Endodermal cell (in vitro differentiated cells): ENCODE data around the gene METTL24. TPM values are rescaled to one million over a fixed set of nuclear protein-coding genes. Genes with fewer than 3 reads are reported as not detected.

Experiments
- DNase-seq: peaks from one replicate; pipeline ENCODE4 v3.0.0-alpha.2; 2017
- H3K27ac ChIP-seq: 2 replicates; pipeline ENCODE4 v1.5.1; 2013; ENCODE audit warnings: mild to moderate bottlenecking, low read depth, low read length, moderate library complexity
- H3K27me3 ChIP-seq: 2 replicates; pipeline ENCODE4 v1.6.1; 2013; ENCODE audit warnings: mild to moderate bottlenecking, low read length, moderate library complexity; ENCODE audit not compliant: insufficient read depth, control insufficient read depth, poor library complexity, severe bottlenecking
- H3K36me3 ChIP-seq: 2 replicates; pipeline ENCODE4 v1.7.0; 2013; ENCODE audit warnings: mild to moderate bottlenecking, low read length, moderate library complexity; ENCODE audit not compliant: control insufficient read depth, insufficient read depth
- H3K4me1 ChIP-seq: one replicate; pipeline ENCODE4 v1.7.0; 2013; ENCODE audit warnings: low read length; ENCODE audit not compliant: control insufficient read depth, insufficient read depth
- H3K4me3 ChIP-seq: 2 replicates; pipeline ENCODE4 v1.5.1; 2013; ENCODE audit warnings: mild to moderate bottlenecking, low read length, moderate library complexity
- H3K9ac ChIP-seq: 2 replicates; pipeline ENCODE4 v1.6.1; 2013; ENCODE audit warnings: mild to moderate bottlenecking, low read length, moderate library complexity; ENCODE audit not compliant: poor library complexity, severe bottlenecking; ENCODE audit errors: extremely low read depth
- H3K9me3 ChIP-seq: 2 replicates; pipeline ENCODE4 v1.6.1; 2013; ENCODE audit warnings: mild to moderate bottlenecking, low read length, moderate library complexity; ENCODE audit not compliant: control insufficient read depth
- H3K27ac Mint-ChIP-seq: 2 replicates; pipeline ENCODE4 v1.8.0; 2020; ENCODE audit warnings: mixed read lengths
- H3K27me3 Mint-ChIP-seq: 2 replicates; pipeline ENCODE4 v1.8.0; 2021; ENCODE audit warnings: mild to moderate bottlenecking, mixed read lengths; ENCODE audit not compliant: insufficient read depth
- H3K36me3 Mint-ChIP-seq: 2 replicates; pipeline ENCODE4 v1.8.0; 2020; ENCODE audit warnings: low read depth, mixed read lengths
- H3K4me1 Mint-ChIP-seq: 2 replicates; pipeline ENCODE4 v1.8.0; 2020; ENCODE audit warnings: mixed read lengths
- H3K4me3 Mint-ChIP-seq: 2 replicates; pipeline ENCODE4 v1.8.0; 2020; ENCODE audit warnings: mild to moderate bottlenecking, moderate library complexity, mixed read lengths
- H3K9me3 Mint-ChIP-seq: 2 replicates; pipeline ENCODE4 v1.8.0; 2020; ENCODE audit warnings: mild to moderate bottlenecking, mixed read lengths
- WGBS, 2 experiments: methylation state at CpG; one replicate each; pipeline versions ENCODE4 v1.1.5 to v1.1.7; 2013; ENCODE audit warnings: missing lambda C conversion rate in 2 of 2, mixed read lengths in 1 of 2; ENCODE audit not compliant: insufficient coverage in 1 of 2, insufficient read length in 1 of 2; 5-methylcytosine and 5-hydroxymethylcytosine counted together
- total RNA-seq, 2 donors: library from RNA; stranded (reverse); fragmentation: NEBNext Ultra II Directional in 1 of 2; extraction: Animal tissue kit (Norgen Biotek cat#: 25700) in 1 of 2; gene quantifications; 2 replicates in 1 of 2; 3 replicates in 1 of 2; pipeline ENCODE4 v1.2.1, GENCODE V29; 2021
- TF ChIP-seq, protein P1 (sequence below): fragments of 200-600 bp; sonication (generic); conservative IDR thresholded peaks from 2 replicates; pipeline ENCODE4 v1.5.0; 2021; ENCODE audit warnings: antibody characterized with exemption, mild to moderate bottlenecking

The METTL24 gene
- total RNA-seq, 2 donors from 2014 or later, result 0.24 to 1.3 TPM

DNA sequence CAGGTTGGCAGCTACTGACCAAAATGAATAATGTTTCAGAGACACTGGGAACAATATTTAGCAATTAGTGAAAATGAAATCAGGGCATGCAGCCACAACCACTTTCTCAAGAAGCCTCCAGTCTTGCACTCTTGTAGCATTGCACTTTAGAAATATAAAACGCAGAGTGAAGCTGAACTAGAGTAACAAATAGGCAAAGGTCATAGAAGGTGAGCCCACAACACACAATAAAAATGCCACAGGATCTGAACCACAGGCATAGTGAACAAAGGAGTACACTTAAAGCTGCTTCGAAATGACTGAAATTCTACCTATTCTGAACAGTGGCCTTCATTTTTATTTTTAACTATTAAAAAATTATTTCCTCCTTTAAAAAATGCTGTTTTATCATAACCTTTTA, 32.3 kb upstream of the METTL24 start:
- Mint-ChIP-seq H3K27me3 (no peaks in the 10 kb centered on the region), H3K36me3 (no peaks in the 10 kb centered on the region), H3K9me3 (no peaks in the 10 kb centered on the region), H3K4me1 (peaks cover 16% of the 10 kb centered on the region), H3K4me3 (no peak overlapping the region), H3K27ac (no peak overlapping the region)
- no peak overlapping the region for H3K4me3 ChIP-seq
- peaks cover 13% of the 10 kb centered on the region for H3K4me1 ChIP-seq
- no peaks in the 10 kb centered on the region for H3K9me3 ChIP-seq
- no peak for DNase-seq
- H3K27ac ChIP-seq, result no peak overlapping the region
- H3K9ac ChIP-seq, result no peak overlapping the region
- no peaks in the 10 kb centered on the region for H3K27me3 ChIP-seq
- TF ChIP-seq, protein P1, sequence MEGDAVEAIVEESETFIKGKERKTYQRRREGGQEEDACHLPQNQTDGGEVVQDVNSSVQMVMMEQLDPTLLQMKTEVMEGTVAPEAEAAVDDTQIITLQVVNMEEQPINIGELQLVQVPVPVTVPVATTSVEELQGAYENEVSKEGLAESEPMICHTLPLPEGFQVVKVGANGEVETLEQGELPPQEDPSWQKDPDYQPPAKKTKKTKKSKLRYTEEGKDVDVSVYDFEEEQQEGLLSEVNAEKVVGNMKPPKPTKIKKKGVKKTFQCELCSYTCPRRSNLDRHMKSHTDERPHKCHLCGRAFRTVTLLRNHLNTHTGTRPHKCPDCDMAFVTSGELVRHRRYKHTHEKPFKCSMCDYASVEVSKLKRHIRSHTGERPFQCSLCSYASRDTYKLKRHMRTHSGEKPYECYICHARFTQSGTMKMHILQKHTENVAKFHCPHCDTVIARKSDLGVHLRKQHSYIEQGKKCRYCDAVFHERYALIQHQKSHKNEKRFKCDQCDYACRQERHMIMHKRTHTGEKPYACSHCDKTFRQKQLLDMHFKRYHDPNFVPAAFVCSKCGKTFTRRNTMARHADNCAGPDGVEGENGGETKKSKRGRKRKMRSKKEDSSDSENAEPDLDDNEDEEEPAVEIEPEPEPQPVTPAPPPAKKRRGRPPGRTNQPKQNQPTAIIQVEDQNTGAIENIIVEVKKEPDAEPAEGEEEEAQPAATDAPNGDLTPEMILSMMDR, result no peak
- 81% methylated on average over 2 of the region's 2 CpGs; no CpG with 5 or more reads in 1 of the 2 experiments for WGBS, 2 experiments
- H3K36me3 ChIP-seq, result no peaks in the 10 kb centered on the region

DNA sequence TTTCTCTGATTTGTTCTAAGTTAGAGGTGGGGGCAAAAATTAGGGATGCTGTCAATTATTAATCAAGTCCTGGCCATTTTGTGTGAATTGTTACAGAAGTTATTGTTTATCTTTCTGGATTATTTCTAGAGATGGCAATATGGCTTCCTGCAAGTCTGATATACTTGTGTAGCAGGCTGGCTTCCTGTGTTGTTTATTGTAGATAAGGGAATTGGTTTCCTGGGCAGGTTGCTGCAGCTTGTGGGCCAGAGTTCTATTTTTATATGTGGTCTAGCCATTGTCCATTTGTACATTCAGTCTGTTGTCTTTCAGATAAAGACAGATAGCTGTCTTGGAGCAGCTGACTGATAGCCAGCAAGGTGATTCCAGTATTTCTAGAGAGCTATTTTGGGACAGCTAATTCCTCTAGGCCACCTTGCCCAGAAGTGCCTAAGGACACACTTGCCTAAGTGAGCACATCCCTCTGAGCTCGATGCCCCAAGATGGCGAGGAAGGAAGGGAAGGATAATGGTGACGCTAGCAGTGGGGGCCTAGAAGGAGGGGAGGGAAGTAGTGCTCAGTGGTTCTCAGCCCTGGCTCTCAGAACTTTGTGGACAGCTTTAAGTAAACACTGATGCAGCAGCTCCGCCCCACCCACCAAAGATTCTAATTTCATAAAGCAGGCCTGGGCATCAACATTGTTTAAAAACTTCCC, 31.7 kb upstream of the METTL24 start:
- H3K4me1 Mint-ChIP-seq, result peaks cover 16% of the 10 kb centered on the region
- no peak overlapping the region for H3K27ac ChIP-seq
- no peak overlapping the region for H3K27ac Mint-ChIP-seq
- no peak overlapping the region for H3K4me3 Mint-ChIP-seq
- H3K4me3 ChIP-seq, result no peak overlapping the region
- H3K4me1 ChIP-seq, result peaks cover 13% of the 10 kb centered on the region
- no peaks in the 10 kb centered on the region for H3K9me3 ChIP-seq
- no peaks in the 10 kb centered on the region for H3K36me3 ChIP-seq
- H3K36me3 Mint-ChIP-seq, result no peaks in the 10 kb centered on the region
- 80 to 91% methylated on average over 1 to 4 of the region's 4 CpGs for WGBS, 2 experiments
- no peak for DNase-seq
- TF ChIP-seq, protein P1, result no peak
- H3K9me3 Mint-ChIP-seq, result no peaks in the 10 kb centered on the region
- H3K27me3 Mint-ChIP-seq, result no peaks in the 10 kb centered on the region
- H3K27me3 ChIP-seq, result no peaks in the 10 kb centered on the region
- H3K9ac ChIP-seq, result no peak overlapping the region

DNA sequence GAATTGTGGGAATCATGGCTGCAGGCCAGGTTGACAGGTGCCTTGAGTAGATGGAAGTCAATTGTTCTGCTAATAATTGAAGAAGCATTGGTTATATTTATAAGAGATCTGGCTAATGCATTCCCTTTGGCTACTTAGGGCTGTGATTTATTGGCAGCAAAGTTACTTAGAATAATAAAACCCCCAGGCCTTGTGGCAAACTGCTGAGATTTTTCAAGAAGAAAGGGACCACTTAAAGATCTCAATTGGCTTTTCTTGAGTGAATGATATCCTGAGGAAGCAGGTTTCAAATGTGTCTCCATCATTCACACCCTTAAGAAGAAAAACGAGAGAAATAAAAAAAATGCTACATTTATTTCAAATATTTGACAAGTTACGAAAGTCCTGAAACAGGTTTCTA, 29.8 kb upstream of the METTL24 start:
- Histone ChIP-seq H3K4me3 (no peak overlapping the region), H3K9ac (no peak overlapping the region), H3K36me3 (no peaks in the 10 kb centered on the region), H3K27me3 (no peaks in the 10 kb centered on the region), H3K27ac (no peak overlapping the region), H3K4me1 (peaks cover 13% of the 10 kb centered on the region), H3K9me3 (no peaks in the 10 kb centered on the region)
- Mint-ChIP-seq H3K4me1 (peaks cover 16% of the 10 kb centered on the region), H3K36me3 (no peaks in the 10 kb centered on the region), H3K27me3 (no peaks in the 10 kb centered on the region), H3K27ac (no peak overlapping the region), H3K9me3 (no peaks in the 10 kb centered on the region), H3K4me3 (no peak overlapping the region)
- no peak for DNase-seq
- WGBS, 2 experiments, result 93 to 100% methylated on average over 1 to 2 of the region's 2 CpGs
- TF ChIP-seq, protein P1, result no peak
